ENCODE results near the gene SDS.

- TF ChIP-seq EP300 (IDR thresholded peaks at IDR 0.05; ENCODE audit: borderline replicate concordance) = no peak
- TF ChIP-seq REST (IDR thresholded peaks at IDR 0.05; ENCODE audit: low read depth) = no peak
- TF ChIP-seq YY1 (IDR thresholded peaks at IDR 0.05; ENCODE audit: low read depth) = no peak
- TF ChIP-seq TAF1 (IDR thresholded peaks at IDR 0.05; ENCODE audit: low read depth) = no peak
- TF ChIP-seq EGR1 (IDR thresholded peaks at IDR 0.05) = no peak
- no peak for TF ChIP-seq USF1 (IDR thresholded peaks at IDR 0.05)
- no peak for TF ChIP-seq RAD21 (IDR thresholded peaks at IDR 0.05; ENCODE audit: low read depth)
- TF ChIP-seq TCF12 (IDR thresholded peaks at IDR 0.05; ENCODE audit: low read depth) = no peak
- no peak for TF ChIP-seq MAX (IDR thresholded peaks at IDR 0.05)
Observed at GRCh38 chr12:113359939-113360748, 43.5 kb downstream of the SDS start.
